ENCODE measurements around the gene CSKMT.
A peak's percentile ranks its signal among the peaks of the same experiment; 100 is the strongest.

CSKMT gene

DNA sequence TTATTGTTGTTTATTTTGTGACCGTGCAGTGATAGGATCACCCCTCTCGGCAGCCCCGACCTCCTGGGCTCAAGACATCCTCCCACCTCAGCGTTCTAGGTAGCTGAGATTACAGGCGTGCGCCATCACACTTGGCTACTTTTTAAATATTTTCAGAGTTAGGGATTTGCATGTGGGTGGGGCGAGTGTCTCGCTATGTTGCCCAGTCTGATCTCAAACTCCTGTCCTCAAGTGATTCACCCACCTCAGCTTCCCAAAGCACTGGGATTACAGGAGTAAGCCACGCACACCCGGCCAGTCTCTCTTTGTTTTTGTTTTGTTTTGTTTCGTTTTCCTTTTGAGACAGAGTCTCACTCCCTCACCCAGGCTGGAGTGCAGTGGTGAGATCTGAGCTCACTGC is 10.8 kb upstream of the CSKMT start:
- no peak for FAIRE-seq

DNA sequence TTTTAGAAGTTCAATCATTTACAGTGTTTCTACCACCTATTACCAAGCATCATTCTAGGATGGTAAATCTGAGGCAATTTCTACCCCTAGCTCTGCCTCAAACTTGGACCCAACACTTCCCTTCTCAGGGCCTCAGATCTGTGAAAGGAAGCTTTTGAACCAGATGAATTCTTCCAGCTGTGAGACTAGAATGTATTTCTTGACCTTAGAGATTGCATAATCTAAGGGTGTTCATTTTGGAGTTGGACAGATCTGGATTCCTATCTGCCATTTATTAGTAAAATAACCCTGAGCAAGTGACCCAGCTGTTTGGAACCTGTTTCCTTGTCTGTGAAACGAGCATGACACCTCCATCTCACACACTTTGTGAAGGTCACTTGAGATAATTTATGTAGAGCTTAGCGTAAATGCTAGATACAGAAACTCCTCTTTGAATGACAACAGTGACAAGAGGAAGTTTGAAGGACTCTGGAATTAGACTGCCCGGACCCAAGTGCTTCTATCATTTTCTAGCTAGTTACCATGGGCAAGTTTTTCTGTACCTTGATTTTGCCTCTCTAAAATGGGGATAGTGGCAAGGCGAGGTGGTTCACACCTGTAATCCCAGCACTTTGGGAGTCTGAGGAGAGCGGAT is 8.2 kb upstream of the CSKMT start:
- TF ChIP-seq SPI1 (IDR thresholded peaks at IDR 0.05; ENCODE audit: low read depth, low read length) (no peak), POLR2AphosphoS5 (IDR thresholded peaks at IDR 0.05; ENCODE audit: low read depth, low read length) (no peak), POLR2A (IDR thresholded peaks at IDR 0.05; ENCODE audit: low read depth, low read length) (no peak), POU2F2 (IDR thresholded peaks at IDR 0.05; ENCODE audit: low read depth, low read length) (no peak), PAX5 (IDR thresholded peaks at IDR 0.05; ENCODE audit: insufficient read depth, low read length, severe bottlenecking) (no peak), TAF1 (IDR thresholded peaks at IDR 0.05; ENCODE audit: low read depth, low read length) (no peak)
- no peak for DNase-seq (ENCODE audit: insufficient read length, low spot score)
- no peak for FAIRE-seq

More for the DNA sequence above, 10.8 kb upstream of the CSKMT start:
- DNase-seq (ENCODE audit: insufficient read length, low spot score), result no peak
- TF ChIP-seq POU2F2 (IDR thresholded peaks at IDR 0.05; ENCODE audit: low read depth, low read length) (no peak), SPI1 (IDR thresholded peaks at IDR 0.05; ENCODE audit: low read depth, low read length) (no peak), TAF1 (IDR thresholded peaks at IDR 0.05; ENCODE audit: low read depth, low read length) (no peak), POLR2AphosphoS5 (IDR thresholded peaks at IDR 0.05; ENCODE audit: low read depth, low read length) (no peak), POLR2A (IDR thresholded peaks at IDR 0.05; ENCODE audit: low read depth, low read length) (no peak), PAX5 (IDR thresholded peaks at IDR 0.05; ENCODE audit: insufficient read depth, low read length, severe bottlenecking) (no peak)

DNA sequence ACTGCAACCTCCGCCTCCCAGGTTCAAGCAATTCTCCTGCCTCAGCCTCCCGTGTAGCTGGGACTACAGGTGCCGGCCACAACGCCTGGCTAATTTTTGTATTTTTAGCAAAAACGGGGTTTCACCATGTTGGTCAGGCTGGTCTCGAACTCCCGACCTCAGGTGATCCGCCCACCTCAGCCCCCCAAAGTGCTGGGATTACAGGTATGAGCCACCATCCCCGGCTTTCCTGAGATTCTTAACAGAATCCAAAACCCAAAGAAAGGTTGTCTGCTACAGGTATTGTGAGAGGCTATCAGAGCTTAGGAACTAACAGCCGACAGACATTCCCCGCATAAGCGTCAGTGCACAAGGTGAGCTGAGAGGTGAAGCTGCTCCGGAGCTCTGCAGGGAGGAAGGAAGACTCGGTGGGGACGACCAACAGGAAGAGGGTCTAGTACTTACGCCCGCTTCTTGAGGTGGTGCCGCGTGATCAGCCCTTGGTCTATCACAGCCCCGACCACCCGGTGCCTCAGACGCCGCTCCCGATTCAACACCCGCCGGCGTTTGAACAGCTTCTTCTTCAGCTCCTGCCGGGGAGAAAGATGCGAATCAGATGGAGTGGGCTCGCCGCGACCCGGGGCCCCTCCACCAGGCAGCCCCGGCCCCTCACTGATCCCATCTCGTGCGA is 572 bp upstream of the CSKMT start:
- TF ChIP-seq PAX5 (IDR thresholded peaks at IDR 0.05; ENCODE audit: insufficient read depth, low read length, severe bottlenecking) (no peak), SPI1 (IDR thresholded peaks at IDR 0.05; ENCODE audit: low read depth, low read length) (no peak)
- no peak for FAIRE-seq
- peak; percentile 59 for DNase-seq (ENCODE audit: insufficient read length, low spot score)

DNA sequence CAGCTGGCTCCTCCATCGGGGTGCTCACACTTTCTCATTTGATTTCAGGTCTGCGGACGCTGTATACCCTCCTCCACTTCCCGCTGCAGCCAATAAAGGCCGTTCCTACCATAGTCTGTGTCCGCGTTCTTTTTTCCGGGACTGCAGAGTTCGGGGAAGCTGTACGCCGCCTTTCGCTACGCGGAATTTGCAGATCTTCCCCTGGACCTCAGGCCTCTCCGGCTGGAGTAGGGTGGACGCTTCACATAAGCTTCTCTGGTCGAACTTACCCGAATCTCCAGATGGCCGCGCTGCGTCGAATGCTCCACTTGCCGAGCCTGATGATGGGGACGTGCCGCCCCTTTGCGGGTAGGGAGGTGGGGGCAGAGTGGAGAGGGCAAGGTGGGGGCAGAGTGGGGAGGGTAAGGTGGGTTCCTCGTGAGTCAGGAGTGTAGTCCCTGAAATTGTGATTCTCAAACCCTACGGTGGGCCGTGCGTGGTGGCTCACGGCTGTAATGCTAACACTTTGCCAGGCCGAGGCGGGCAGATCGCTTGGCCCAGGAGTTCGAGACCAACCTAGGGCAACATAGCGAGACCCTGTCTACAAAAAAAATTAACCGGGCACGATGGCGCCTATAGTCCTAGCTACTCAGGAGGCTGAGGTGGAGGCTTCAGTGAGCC is 617 bp downstream of the CSKMT start:
- TF ChIP-seq POLR2AphosphoS5 (IDR thresholded peaks at IDR 0.05; ENCODE audit: low read depth, low read length) (0 out of 2 replicates have a peak, but pooled peaks have one; percentile 3), SPI1 (IDR thresholded peaks at IDR 0.05; ENCODE audit: low read depth, low read length) (no peak)
- DNase-seq (ENCODE audit: insufficient read length, low spot score) (no peak), FAIRE-seq (peak; percentile 47)

DNA sequence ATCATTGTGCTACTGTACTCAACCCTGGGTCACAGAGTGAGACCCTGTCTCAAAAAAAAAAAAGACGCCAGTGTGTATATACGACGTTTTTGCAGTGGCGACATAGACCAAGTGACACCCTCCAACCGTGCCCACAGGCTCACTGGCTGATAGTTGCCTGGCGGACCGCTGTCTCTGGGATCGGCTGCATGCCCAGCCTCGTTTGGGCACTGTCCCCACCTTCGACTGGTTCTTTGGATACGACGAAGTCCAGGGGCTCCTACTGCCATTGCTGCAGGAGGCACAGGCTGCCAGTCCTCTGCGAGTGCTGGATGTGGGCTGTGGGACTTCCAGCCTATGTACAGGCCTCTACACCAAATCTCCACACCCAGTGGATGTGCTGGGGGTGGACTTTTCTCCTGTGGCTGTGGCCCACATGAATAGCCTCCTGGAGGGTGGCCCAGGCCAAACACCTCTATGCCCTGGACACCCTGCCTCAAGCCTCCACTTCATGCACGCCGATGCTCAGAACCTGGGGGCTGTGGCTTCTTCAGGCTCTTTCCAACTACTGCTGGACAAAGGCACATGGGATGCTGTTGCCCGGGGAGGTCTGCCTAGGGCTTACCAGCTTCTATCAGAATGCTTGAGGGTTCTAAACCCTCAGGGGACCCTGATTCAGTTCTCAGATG is 1.3 kb downstream of the CSKMT start:
- DNase-seq (ENCODE audit: insufficient read length, low spot score), result no peak
- FAIRE-seq, result no peak
- TF ChIP-seq POLR2AphosphoS5 (IDR thresholded peaks at IDR 0.05; ENCODE audit: low read depth, low read length), result peak; percentile 49; the same call in 1 of the 2 replicates
- no peak for TF ChIP-seq TAF1 (IDR thresholded peaks at IDR 0.05; ENCODE audit: low read depth, low read length)
- TF ChIP-seq POLR2A (IDR thresholded peaks at IDR 0.05; ENCODE audit: low read depth, low read length), result peak; percentile 20; the same call in 1 of the 2 replicates

DNA sequence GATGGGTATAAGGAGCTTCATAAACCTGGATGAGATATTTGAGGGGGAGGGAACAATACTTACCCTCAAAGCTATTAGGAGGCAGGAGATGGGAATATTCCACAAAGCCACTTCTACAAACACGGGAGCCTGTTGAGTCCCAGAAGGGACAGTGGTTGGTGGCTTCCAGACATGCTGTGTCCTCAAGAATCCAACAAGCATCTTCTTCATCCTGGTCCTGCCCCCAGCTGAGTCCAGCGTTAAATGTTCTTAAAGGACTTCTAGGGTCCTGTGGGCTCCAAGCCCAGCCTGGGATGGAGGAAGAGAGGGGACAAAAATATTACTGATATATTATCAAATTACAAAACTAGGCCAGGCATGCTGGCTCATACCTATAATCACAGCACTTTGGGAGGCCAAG is 2.3 kb downstream of the CSKMT start:
- TF ChIP-seq POU2F2 (IDR thresholded peaks at IDR 0.05; ENCODE audit: low read depth, low read length) (no peak), POLR2AphosphoS5 (IDR thresholded peaks at IDR 0.05; ENCODE audit: low read depth, low read length) (no peak)

DNA sequence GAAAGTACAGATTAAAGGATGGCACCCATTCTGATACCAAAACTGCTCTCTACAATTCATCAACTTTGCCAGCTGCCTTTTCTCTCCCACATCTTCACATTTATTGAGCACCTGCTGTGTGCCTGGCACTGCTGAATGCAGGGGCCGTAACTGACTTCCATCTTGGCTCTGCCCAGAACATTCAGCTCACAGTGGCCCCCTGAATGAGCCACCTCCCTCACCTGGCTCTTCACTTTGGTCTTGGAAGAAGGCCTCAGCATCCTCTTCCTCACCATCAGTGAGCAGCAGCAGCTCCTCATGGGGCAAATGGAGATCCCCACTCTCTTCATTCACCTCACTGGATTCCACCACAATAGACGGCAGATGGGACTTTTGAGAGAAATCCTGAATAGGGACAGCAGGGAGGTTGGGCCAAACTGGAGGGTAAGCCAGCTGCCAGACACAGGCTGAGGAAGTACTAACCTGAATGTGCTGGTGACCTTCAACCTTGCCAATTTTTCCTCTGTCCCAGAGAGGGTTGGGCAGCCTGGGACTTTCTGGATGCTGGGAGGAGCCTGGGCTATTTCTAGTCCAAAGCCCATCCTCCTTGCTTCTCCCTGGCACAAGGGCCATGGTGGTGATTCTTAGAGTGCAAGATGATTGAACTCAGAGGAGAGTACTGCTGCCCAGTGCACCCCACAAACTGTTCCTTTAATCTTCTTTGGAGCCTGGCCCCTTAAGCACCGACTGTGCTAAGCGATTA is 4.5 kb downstream of the CSKMT start:
- FAIRE-seq (no peak), DNase-seq (ENCODE audit: insufficient read length, low spot score) (no peak)
- no peak for TF ChIP-seq POU2F2 (IDR thresholded peaks at IDR 0.05; ENCODE audit: low read depth, low read length)
- no peak for TF ChIP-seq PAX5 (IDR thresholded peaks at IDR 0.05; ENCODE audit: insufficient read depth, low read length, severe bottlenecking)
- no peak for TF ChIP-seq POLR2A (IDR thresholded peaks at IDR 0.05; ENCODE audit: low read depth, low read length)
- TF ChIP-seq TAF1 (IDR thresholded peaks at IDR 0.05; ENCODE audit: low read depth, low read length), result no peak
- no peak for TF ChIP-seq SPI1 (IDR thresholded peaks at IDR 0.05; ENCODE audit: low read depth, low read length)
- TF ChIP-seq POLR2AphosphoS5 (IDR thresholded peaks at IDR 0.05; ENCODE audit: low read depth, low read length), result no peak

More for the DNA sequence above, 2.3 kb downstream of the CSKMT start:
- DNase-seq (ENCODE audit: insufficient read length, low spot score), result no peak
- FAIRE-seq, result no peak

DNA sequence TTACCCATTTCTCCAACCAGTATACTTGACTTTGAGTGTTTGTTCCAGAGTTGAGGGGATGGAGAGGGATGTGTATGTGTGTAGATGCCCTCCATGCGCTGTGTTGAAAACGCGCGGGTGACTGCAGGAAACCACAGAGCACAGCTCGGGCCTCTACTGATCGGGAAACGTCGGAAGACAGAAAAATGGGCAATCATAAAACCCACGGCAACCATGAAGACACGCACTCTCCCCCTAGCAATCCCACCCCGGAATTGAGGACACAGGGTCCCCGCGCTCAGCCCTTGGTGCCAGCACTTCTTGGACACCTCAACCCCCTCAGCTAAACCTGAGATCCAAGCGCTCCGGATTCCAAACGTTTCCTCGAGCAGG is 6.1 kb downstream of the CSKMT start:
- no peak for DNase-seq (ENCODE audit: insufficient read length, low spot score)
- 0 out of 2 replicates have a peak, but pooled peaks have one; percentile 37 for TF ChIP-seq POLR2A (IDR thresholded peaks at IDR 0.05; ENCODE audit: low read depth, low read length)
- TF ChIP-seq POU2F2 (IDR thresholded peaks at IDR 0.05; ENCODE audit: low read depth, low read length), result no peak
- FAIRE-seq, result no peak

DNA sequence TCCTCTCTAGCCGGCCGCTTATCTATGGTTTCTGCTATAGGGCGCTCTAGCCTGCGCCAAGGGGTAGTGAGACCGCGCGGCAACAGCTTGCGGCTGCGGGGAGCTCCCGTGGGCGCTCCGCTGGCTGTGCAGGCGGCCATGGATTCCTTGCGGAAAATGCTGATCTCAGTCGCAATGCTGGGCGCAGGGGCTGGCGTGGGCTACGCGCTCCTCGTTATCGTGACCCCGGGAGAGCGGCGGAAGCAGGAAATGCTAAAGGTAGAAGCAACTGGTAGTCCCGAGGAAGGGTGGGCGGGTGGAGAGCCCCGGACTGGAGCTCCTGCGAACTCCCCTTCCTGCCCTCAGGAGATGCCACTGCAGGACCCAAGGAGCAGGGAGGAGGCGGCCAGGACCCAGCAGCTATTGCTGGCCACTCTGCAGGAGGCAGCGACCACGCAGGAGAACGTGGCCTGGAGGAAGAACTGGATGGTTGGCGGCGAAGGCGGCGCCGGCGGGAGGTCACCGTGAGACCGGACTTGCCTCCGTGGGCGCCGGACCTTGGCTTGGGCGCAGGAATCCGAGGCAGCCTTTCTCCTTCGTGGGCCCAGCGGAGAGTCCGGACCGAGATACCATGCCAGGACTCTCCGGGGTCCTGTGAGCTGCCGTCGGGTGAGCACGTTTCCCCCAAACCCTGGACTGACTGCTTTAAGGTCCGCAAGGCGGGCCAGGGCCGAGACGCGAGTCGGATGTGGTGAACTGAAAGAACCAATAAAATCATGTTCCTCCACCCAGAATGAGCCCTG is 6.7 kb downstream of the CSKMT start, which contains the start of the genes LBHD1 and UQCC3:
LBHD1 (minus strand) TSS at position 660 of the 782 bp plus-strand sequence. CDS start 2,236 bp downstream, outside the sequence.
UQCC3 (plus strand) TSS at position 66 of the 782 bp plus-strand sequence; CDS start at position 139, 73 bp downstream.
- DNase-seq (ENCODE audit: insufficient read length, low spot score) (peak; percentile 85), FAIRE-seq (peak; percentile 41)

More for the DNA sequence above, 6.7 kb downstream of the CSKMT start, which contains the start of the genes LBHD1 and UQCC3:
- no peak for TF ChIP-seq SPI1 (IDR thresholded peaks at IDR 0.05; ENCODE audit: low read depth, low read length)
- peak; percentile 64 for TF ChIP-seq TAF1 (IDR thresholded peaks at IDR 0.05; ENCODE audit: low read depth, low read length)
- peak; percentile 73; the same call in 1 of the 2 replicates for TF ChIP-seq POU2F2 (IDR thresholded peaks at IDR 0.05; ENCODE audit: low read depth, low read length)
- TF ChIP-seq PAX5 (IDR thresholded peaks at IDR 0.05; ENCODE audit: insufficient read depth, low read length, severe bottlenecking), result no peak
- TF ChIP-seq POLR2AphosphoS5 (IDR thresholded peaks at IDR 0.05; ENCODE audit: low read depth, low read length), result peak; percentile 94
- TF ChIP-seq POLR2A (IDR thresholded peaks at IDR 0.05; ENCODE audit: low read depth, low read length), result peak; percentile 89
